Hepatic stellate cell (primary cell): Measurements from ENCODE around the gene RETREG3.
"Not testable (repeated sequence)": the region's sequence is repeated elsewhere in the genome, so short reads cannot be mapped to it uniquely, and the experiment has no call there.

ENCODE experiments used
- DNase-seq: peaks from one replicate; pipeline ENCODE4 v3.0.0; 2011; ENCODE audit warnings: low spot score

RETREG3 gene

DNA sequence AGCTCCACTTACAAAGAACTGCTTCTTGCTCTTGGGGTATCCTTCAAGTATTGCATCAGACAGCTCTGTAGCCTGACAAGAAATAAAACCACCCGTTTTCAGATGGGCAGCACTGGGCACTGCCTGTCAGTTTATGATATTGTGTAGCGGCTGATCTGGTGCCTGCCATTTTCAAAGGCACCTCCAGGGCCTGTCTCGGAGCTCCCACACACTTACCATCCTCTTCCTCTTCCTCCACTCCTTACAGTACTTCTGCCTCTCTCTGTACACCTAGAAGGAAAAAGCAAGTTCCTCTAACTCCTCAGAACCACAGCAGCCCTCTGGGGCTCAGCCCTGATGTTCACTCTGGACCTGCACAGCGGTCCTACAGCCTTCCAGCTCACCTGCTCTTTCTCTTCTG, 36.1 kb downstream of the RETREG3 start:
- no peak for DNase-seq

DNA sequence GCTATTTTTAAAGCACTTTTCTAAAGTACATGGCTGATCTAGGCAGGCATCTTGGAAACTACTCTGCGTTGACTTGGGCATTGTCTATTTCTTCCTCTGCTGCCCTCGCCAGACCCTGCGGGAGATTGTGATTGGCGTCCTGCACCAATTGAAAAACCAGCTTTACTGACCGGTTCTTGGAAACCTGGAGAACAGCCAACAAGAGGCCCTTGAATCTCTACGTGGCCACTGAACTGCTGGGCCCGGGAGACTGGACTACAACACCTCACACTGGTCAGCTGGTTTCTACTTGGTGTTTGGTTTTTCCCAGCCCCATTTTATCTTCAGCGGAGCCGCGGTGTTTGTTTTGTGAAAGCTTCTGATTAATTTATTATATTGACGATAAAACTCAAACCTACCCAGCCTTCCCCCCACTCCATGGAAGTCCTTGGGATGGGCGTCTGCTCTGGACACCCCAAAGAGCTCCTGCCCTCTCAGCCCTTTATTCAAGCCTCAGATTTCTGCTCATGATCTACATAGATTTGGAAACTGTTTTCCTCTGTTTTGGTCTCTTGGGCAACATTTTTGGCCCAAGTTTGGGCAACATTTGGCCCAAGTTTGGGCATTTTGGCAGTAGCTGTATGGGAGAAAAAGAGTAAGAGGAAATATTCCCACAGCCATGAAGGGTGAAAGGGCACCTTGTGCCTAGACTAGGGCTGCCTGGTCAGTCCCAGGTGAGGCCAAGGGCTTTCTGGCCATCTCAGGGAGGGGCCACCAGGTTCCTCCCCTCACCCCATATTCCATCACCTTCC, 37.5 kb downstream of the RETREG3 start:
- no peak for DNase-seq

DNA sequence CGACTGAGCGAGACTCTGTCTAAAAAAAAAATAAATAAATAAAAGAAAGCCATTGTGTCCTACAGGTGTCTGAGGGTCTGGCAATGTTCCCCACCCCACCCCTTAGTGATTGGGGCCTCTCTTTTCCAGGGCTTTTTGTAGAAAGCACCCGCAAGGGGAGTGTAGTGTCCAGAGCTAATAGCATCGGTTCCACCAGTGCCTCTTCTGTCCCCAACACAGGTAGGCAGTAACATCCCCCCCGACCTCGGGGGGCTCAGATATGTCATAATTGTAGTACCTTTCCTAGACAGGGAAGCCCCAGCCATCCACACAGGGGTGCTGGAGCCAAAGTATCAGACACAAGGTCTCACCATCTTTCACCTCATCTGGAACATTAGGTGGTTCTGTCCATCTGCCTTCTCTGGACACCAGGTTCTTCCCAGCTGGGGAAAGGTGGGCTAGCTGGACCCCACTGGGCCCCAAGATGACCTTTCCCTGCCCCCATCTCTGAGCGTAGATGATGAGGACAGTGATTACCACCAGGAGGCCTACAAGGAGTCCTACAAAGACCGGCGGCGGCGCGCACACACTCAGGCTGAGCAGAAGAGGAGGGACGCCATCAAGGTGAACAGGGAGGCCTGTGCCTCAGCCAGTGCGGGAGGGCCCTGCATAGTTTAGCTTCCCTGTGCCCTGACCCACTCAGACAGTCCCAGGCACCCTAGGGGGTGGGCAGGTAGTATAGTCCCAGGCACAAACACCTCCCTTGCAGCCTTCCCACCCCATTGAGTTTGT, 40.6 kb downstream of the RETREG3 start:
- DNase-seq, result no peak

DNA sequence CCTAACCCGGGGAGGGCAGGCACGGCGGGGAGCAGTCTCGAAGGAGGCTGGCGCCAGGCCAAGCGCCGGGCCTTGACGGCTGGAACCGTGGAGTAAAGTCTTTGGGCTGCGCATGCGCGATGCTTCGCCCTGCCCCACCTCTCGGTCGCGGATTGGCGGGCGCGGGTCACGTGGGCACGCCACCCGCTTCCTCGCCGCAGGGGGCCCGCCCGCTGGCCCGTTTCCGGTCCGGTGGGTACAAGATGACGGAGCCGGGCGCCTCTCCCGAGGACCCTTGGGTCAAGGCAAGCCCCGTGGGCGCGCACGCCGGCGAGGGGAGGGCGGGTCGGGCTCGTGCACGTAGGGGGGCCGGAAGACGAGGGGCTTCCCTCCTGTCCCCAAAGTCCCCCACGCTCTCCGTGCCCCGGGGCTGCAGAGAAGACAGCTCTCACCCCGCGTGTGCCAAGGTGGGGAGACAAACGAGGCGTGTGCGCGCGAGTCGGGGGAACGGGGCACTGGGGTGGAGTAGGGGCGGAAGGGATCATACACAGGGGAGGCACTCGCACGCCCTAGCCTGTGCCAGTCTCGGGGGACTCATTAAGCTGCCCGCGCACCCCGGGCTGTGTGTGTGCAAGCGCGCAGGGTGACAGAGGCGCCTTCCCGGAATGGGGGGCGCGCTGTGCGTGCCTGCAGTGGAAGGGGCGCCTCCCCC, 42.1 kb downstream of the RETREG3 start, which contains the start of gene MLX:
Gene MLX, plus strand, starts transcription at position 218 of the 691 bp plus-strand sequence. Its CDS starts 25 bp downstream, at position 243.
- peak; percentile 100 for DNase-seq

DNA sequence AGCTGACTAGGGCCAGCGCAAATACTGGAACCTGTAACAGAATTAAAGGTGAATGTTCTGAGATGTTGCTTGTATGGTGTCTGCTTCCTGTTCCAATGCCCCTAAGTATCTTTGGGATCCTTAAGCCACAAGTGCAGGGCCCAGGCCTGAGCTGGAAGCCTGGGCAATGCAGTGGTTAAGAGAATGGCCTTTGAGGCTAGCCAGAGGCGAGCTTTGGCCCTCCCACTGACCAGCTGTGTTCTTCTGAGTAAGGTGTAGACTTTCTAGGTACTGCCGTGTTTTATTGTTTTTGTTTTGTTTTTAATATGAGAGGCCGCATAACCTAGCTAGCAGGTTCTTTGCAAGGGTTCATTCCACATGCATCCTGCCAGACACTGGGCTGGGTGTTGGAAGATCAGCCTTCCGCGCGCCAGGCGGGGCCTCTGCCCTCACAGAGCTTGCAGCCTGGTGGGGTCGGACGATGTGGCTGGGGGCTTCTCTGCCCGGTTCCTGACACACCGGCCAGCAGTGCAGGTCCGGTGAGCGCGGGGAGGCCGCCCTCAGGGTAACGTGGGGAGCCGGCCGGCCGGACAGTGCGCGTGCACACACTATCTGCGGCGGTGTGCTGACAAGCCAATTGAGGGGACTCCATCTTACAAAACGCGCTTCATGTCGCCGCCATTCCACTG, 42.8 kb downstream of the RETREG3 start:
- DNase-seq, result no peak

DNA sequence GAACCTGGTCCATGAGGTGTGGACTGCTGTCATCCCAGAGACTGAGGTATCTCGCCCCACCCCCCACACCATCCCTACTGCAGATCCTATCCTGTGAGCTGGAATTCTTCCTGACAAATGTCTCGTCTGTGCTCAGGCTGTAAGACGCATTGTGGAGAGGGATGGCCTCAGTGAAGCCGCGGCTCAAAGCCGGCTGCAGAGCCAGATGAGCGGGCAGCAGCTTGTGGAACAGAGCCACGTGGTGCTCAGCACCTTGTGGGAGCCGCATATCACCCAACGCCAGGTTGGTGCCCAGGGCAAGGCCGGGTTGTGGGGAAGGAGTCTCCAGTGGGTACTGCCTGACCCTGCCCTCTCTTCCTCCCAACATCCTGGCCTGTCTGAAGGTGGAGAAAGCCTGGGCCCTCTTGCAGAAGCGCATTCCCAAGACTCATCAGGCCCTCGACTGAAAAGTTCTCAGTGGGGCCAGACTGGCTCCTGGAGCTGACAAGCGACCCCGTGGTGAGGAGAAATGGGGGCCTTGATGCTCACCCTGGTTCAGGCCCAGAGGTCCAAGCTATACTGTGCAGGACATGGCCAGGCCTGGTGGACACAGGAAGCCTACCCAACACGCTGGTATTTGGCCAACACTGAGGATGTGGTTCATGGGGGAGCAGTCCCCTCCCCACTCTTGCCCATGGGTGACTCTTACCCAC, 43.5 kb downstream of the RETREG3 start:
- no peak for DNase-seq

DNA sequence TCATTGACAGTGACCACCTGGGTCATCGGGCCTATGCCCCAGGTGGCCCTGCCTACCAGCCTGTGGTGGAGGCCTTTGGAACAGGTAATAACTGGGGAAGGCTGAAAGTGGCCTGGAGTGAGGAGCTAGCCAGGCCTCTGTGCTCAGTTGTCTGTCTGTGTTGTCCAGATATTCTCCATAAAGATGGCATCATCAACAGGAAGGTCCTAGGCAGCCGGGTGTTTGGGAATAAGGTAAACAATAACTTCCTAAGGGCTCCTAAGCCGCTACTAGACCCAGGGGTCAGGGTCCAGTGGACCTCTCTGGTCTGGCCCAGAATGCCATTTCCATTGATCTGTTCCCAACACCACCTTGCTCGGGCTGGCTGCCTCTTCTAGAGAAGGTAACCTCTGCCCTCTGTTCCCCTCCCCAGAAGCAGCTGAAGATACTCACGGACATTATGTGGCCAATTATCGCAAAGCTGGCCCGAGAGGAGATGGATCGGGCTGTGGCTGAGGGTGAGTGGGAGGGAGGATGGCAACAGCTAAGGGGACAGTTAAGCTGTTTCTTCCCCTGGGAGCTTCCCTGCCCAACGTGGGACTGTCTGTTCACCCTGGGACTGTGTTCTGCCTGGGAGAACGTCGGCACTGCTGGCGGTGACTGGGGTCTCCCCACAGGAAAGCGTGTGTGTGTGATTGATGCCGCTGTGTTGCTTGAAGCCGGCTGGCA, 44.2 kb downstream of the RETREG3 start:
- no peak for DNase-seq

DNA sequence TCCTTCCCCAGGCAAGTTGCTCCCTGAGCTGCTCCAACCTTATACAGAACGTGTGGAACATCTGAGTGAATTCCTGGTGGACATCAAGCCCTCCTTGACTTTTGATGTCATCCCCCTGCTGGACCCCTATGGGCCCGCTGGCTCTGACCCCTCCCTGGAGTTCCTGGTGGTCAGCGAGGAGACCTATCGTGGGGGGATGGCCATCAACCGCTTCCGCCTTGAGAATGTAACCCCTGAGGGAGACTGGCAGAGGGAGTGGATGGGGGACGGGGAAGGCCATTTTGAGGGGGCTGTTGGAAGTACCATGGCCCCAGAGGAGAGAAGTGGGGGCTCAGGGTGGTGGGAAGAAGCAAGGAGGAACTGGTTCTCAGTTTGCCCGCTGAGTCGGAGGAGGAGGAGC, 45.2 kb downstream of the RETREG3 start:
- no peak for DNase-seq

DNA sequence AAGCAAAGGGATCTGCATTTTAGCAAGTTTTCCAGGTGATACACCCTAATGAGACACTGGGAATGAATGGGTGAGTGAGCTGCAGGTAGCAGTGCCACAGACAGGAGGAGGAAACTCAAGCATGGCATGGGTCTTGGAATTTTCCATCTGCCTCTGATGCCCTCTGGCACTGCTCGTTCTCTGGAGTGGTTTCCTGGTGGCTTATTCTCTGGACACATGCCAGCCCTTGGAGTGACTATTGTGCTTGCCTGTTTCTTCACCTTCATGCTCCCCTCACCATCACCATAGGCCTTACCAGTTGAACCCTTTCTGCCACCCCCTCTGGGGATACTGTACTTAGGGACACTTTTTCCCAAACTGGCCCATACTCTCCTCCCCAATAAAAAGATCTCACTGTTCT, 45.6 kb downstream of the RETREG3 start:
- DNase-seq, result no peak

DNA sequence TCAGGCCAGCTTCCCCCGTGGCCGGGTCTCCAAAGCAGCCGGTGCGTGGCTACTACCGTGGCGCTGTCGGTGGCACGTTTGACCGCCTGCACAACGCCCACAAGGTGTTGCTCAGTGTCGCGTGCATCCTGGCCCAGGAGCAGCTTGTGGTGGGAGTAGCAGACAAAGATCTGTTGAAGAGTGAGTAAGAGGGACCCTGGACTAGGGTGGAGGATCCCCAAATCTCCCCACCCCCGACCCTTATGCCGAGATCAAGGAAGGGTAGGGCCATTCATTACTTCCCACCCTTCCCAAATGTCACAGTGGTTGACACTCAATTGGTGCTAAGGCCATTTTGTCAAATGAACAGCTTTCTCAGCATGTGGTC, 46.0 kb downstream of the RETREG3 start:
- no peak for DNase-seq

DNA sequence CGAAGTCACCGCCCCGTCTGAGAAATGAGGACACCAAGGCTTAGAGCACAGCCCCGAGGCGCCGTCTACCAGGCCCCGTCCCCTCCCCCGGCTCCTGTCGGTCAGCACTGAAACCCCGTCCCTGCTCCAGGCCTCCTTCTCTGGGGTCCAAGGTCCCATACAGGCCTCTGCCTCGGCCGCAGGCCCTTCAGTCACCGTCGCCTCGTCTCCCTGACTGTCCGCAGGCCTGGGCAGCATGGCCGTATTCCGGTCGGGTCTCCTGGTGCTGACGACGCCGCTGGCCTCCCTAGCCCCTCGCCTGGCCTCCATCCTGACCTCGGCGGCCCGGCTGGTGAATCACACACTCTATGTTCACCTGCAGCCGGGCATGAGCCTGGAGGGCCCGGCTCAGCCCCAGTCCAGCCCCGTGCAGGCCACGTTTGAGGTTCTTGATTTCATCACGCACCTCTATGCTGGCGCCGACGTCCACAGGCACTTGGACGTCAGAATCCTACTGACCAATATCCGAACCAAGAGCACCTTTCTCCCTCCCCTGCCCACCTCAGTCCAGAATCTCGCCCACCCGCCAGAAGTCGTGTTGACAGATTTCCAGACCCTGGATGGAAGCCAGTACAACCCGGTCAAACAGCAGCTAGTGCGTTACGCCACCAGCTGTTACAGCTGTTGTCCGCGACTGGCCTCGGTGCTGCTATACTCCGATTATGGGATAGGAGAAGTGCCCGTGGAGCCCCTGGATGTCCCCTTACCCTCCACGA, 46.6 kb downstream of the RETREG3 start:
- DNase-seq, result no peak

DNA sequence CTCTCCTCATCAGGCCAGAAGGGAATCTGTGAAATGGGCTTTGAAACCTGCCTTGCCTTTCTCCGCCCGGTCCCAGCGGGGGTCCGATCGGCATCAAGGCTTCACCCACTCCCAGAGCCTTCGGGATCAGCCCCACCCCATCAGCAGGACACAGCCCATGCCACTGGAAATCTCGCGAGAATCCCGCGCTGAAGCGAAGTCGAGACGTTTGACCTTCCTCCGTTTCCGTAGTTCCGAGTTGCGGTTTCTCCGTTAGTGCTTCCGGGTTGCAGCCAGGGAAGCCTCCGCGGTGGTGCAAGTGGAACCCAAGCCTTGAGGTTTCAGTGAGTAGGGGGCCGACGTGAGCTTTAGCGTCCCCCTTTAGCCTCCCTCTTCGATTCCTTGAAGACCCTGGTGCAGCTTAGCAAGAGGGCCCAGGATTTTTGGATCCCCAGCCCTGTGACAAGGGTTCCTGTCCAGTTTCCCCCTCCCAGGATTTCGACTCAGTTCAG, 47.2 kb downstream of the RETREG3 start, which contains the start of gene COASY:
Gene COASY, plus strand, starts transcription at position 252 of the 491 bp plus-strand sequence. CDS start 475 bp downstream, outside the sequence.
- peak; percentile 99 for DNase-seq

DNA sequence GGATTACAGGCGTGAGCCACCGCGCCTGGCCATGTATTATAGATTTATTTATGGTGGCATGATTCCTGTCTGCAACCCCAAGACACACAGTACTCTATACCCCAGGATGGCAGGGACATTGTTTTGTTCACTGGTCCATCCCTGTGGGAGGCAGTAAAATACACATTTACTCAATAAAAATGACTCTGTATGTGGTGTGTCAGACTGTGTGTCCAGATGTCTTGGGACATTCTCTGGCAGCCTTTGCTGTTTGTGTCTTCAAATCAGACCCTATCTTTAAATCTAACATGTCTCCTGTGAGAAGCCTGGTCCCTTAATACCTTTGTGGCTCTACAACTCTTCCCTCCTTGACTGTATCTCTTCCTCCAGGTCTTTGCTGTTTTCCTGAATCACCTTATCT, 48.9 kb downstream of the RETREG3 start:
- DNase-seq, result no peak

DNA sequence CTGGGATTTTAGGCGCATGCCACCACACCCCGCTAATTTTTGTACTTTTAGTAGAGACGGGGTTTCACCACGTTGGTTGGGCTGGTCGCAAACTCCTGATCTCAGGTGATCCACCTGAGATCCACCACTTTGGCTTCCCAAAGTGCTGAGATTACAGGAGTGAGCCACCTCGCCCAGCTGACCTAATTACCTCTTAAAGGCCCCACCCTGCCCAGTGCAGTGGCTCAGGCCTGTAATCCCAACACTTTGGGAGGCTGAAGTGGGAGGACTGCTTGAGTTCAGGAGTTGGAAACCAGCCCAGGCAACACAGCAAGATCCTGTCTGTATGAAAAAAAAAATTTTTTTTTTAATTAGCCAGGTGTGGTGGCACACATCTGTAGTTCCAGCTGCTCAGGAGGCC, 50.1 kb downstream of the RETREG3 start:
- DNase-seq, result no peak

DNA sequence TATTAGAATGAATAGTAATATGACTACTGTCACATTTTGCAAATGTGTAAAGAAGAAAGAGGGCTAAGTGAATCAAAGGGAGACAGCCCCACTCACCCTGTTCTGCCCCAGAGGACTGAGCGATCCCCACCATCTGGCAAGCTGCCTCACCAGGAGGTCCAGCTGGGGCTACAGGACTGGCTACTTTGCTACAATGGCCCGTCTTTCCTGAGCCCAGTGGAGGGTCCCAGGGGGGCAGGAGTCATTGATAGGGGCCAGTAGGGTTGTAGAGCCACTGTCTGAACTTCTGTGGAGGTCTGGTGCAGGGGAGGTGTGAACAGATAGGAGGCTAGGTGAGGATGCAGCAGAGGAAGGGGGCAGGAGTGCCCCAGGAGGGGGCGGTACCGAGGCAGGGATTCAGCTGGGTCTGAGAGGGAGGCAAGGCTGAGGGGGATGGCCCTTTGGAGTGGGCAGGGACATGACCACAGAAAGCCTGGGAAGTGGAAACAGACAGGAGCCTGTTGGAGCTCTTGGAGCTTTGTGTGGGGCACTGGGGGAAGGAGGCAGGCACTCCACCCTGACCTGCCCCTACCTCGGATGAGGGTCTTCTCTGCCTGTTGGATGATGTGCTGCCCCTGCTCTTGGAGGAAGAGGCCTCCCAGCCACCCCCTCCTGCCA, 53.1 kb downstream of the RETREG3 start:
- not testable (repeated sequence) for DNase-seq

DNA sequence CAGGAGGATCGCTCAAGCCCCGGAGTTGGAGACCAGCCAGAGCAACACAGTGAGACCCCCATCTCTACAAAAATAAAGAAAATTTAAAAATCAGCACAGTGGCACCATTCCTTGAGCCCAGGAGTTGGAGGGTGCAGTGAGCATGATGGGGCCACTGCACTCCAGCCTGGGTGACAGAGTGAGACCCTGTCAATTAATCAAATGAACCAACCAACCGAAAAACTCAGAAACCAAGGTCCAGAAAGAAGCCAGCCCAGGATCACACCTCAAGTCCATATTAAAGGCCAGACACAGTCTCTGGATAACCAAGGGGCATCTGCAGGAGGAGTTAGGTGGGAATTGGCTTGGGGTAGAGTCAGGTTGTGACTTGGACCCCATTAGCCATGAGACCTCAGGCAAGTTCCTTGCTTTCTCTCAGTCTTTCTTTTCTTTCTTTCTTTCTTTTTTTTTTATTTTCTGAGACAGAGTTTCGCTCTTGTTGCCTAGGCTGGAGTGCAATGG, 54.0 kb downstream of the RETREG3 start:
- no peak for DNase-seq

DNA sequence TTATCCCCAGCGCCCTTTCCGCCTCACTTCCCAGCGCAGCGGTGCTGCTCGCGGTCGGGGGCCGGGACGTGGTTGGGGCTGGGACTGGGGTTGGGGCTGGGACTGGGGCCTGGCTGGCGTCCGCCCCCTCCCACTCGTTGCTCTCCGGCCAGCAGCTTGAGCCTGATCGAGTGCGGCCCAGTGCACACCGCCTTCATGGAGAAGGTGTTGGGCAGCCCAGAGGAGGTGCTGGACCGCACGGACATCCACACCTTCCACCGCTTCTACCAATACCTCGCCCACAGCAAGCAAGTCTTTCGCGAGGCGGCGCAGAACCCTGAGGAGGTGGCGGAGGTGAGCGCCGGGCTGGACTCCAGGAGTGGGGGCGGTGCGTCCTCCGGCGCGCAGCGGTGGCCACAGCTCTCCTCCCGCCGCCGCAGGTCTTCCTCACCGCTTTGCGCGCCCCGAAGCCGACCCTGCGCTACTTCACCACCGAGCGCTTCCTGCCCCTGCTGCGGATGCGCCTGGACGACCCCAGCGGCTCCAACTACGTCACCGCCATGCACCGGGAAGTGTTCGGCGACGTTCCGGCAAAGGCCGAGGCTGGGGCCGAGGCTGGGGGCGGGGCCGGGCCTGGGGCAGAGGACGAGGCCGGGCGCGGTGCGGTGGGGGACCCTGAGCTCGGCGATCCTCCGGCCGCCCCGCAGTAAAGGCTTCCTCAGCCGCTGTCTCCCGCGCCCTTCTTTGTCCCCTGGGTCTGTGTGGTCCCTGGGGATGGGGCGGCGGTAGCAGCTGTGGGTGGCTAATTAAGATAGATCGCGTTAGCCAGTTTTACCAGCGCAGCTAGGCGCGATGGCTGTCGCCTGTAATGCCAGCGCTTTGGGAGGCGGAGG, 54.7 kb downstream of the RETREG3 start:
- DNase-seq, result peak; percentile 82

DNA sequence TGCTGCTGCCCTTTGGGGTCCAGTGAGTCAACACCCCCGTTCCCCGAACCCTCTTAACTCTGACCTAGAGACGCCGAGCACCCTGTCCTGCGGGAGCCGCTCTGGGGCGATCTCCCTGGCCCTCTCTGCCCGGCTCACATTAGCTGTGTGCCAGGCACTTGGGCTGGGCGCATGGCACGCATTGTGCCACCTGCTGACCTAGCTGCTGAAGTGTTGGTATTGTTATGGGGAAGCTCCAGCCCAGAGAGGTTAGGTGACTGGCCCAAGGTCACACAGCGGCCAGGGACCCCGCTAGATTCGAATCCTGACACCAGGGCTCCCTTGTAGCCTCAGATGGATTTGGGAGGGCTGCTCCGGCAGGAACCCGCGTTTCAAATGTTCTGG, 55.3 kb downstream of the RETREG3 start:
- DNase-seq, result no peak
